Measurements from ENCODE around the gene COX6B1.
A peak's percentile ranks its signal among the peaks of the same experiment; 100 is the strongest.
"Not testable (repeated sequence)": the region's sequence is repeated elsewhere in the genome, so short reads cannot be mapped to it uniquely, and the experiment has no call there.

The COX6B1 gene

GRCh38 chr19:35628565-35629331 is 19.4 kb upstream of the COX6B1 start, which contains the start of gene RBM42:
TSS of gene RBM42 (plus strand) at chr19:35629036. CDS start at chr19:35629154, 118 bp downstream.
- DNase-seq = peak; percentile 91 to 98 (median 96)
- intact Hi-C loops (cut with DNase I) = loop anchor here (2.0 kb wide), 3 partner anchors 16 to 88 kb away; partner anchors contain the start of genes COX6B1 and HAUS5

DNA sequence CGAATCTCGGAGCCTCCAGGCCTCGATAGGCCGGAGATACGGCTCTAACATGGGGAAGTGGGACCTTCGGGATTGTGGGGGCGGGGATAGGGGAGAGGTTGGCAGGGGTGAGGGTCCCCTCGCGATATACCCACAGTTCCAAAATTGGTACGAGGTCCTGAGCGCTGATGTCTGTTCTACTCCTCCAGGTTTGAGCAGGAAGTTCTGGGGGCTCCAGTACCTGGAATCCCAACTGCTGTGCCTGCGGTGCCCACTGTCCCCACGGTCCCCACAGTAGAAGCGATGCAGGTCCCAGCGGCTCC is 18.8 kb upstream of the COX6B1 start:
- peak in 1 of 42 donors; percentile 40 for DNase-seq
- intact Hi-C loops (cut with DNase I) = loop anchor here (2.0 kb wide), 3 partner anchors 16 to 88 kb away; partner anchors contain the start of genes COX6B1 and HAUS5

- intact Hi-C loops (cut with DNase I) = no loop called here
- DNase-seq = no peak
These were observed 14.2 kb upstream of the COX6B1 start for GRCh38 chr19:35633727-35634440.

GRCh38 chr19:35636651-35637050 is 11.5 kb upstream of the COX6B1 start:
- no peak for DNase-seq
- intact Hi-C loops (cut with DNase I) = no loop called here

- intact Hi-C loops (cut with DNase I) = no loop called here
- no peak for DNase-seq
These were observed 11.0 kb upstream of the COX6B1 start for GRCh38 chr19:35637165-35637564.

DNA sequence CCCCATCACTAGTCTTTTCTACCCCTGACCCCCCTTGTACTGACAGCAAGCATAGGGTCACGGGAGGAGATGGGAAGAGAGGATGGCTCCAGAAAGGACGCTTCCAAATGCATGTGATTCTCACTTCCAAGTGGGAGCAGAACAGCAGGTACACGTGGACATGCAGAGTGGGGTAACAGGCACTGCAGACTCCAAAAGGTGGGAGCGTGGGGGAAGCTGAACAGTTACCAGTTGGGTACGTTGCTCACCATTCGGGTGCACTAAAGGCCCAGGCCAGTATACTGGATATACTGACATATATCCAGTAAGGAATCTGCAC is 8.8 kb upstream of the COX6B1 start:
- intact Hi-C loops (cut with DNase I) = no loop called here
- DNase-seq = no peak

DNA sequence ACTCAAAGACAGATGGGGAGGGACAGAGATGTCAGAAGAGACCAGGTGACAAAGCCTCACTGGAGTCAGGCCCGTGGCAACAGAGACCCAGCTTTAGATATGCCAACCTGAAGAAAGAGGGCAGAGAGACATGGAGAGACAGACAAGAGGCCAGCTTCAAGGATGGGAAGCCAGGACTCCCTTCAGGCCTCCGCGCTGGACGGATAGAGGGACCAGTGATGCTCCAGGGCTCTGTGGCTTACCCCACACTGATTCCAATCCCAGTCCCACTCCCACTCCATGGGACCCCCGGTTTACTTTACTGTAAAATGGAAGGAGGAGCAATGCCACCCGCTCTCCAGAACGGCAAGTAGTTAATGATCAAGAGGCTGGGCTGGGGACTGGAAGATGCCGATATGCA is 8.3 kb upstream of the COX6B1 start:
- intact Hi-C loops (cut with DNase I) = no loop called here

DNA sequence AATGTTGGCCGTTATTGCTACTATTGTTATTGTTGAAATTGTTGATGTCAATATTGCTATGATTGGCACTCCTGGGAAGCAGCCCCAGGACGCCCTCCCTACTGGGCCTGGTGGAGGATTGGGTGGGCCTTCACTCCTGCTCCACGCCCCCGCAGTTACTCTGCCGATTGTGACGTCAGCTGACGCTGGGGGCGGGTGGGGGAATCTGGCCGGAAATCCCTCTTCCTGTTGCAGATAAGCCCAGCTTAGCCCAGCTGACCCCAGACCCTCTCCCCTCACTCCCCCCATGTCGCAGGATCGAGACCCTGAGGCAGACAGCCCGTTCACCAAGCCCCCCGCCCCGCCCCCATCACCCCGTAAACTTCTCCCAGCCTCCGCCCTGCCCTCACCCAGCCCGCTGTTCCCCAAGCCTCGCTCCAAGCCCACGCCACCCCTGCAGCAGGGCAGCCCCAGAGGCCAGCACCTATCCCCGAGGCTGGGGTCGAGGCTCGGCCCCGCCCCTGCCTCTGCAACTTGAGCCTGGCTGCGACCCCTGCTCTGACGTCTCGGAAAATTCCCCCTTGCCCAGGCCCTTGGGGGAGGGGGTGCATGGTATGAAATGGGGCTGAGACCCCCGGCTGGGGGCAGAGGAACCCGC is 6.5 kb upstream of the COX6B1 start, which contains the start of gene ETV2:
Gene ETV2 (plus strand): TSS at position 231 of the 637 bp plus-strand sequence. CDS start 716 bp downstream, outside the sequence.
- DNase-seq = no peak
- intact Hi-C loops (cut with DNase I) = no loop called here

More for the DNA sequence above, 8.3 kb upstream of the COX6B1 start:
- DNase-seq = no peak

- intact Hi-C loops (cut with DNase I) = no loop called here
These were observed 5.8 kb upstream of the COX6B1 start for GRCh38 chr19:35642312-35642711.

GRCh38 chr19:35642798-35643254 is 5.3 kb upstream of the COX6B1 start:
- intact Hi-C loops (cut with DNase I) = no loop called here
- no peak for DNase-seq

More at GRCh38 chr19:35642312-35642711, 5.8 kb upstream of the COX6B1 start:
- no peak for DNase-seq

GRCh38 chr19:35643255-35644205 is 4.6 kb upstream of the COX6B1 start:
- peak in 40 of 42 donors; percentile 38 to 80 (median 57) for DNase-seq
- intact Hi-C loops (cut with DNase I) = no loop called here

GRCh38 chr19:35644206-35644986 is 3.7 kb upstream of the COX6B1 start:
- peak; percentile 37 to 87 (median 74) for DNase-seq
- intact Hi-C loops (cut with DNase I) = no loop called here

GRCh38 chr19:35644987-35645679 is 3.0 kb upstream of the COX6B1 start:
- DNase-seq = peak; percentile 46 to 89 (median 76)
- intact Hi-C loops (cut with DNase I) = no loop called here

GRCh38 chr19:35645680-35646511 is 2.2 kb upstream of the COX6B1 start:
- intact Hi-C loops (cut with DNase I) = no loop called here
- DNase-seq = no peak

GRCh38 chr19:35650581-35650980 is 2.5 kb downstream of the COX6B1 start:
- intact Hi-C loops (cut with DNase I) = no loop called here
- DNase-seq = no peak

GRCh38 chr19:35654828-35655227 is 6.7 kb downstream of the COX6B1 start:
- intact Hi-C loops (cut with DNase I); DNase-seq: not testable (repeated sequence)

All from head of caudate nucleus (tissue), 42 donors.